ENCODE measurements around the gene ESRRB.

The ESRRB gene

DNA sequence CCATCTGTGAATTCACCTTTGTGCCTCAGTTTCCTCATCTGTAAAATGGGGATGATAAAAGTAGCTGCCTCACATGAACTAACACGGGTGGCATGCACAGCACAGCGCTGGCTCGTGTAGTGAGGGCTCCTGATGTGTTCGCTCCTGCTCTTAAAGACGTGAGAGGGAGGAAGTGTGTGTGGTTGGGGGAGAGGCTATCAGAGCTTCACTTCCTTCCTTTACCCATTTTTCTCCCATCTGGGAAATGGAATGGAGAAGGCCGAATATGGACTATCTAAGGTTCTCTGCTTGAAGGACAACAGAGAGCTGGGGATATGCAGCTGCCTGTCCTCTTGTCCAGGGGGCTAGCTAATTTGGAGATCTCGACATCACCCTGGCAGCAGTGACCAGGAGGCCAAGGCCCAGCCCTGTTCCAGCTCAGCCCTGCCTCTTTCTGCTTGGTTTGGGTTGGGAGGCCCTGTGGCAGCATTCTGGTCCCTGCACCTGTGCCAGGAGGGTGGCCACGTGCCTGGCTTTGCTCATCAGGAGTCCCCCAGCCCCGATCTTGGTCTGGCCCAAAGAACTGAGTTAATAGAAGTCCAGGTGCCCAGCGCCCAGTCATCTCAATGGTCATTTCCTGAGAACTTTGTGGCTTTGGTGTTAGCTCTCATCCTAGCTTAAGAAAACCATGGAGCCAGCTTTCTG, 44.5 kb upstream of the ESRRB start:
- Histone ChIP-seq H3K9me2 (replicated peaks; ENCODE audit: low read depth, low read length) (no peaks in the 10 kb centered on the region), H3K4me3 (ENCODE audit: low read length, poor library complexity, severe bottlenecking) (no peak overlapping the region), H3K79me2 (ENCODE audit: insufficient read depth, low read length) (no peaks in the 10 kb centered on the region), H3F3A (ENCODE audit: low read depth) (no peaks in the 10 kb centered on the region), H3K36me3 (ENCODE audit: insufficient read depth, low read length) (no peaks in the 10 kb centered on the region), H2AFZ (ENCODE audit: low read length) (no peak overlapping the region; the same call in 1 of the 2 replicates), H3K27me3 (ENCODE audit: insufficient read depth, low read length, poor library complexity, severe bottlenecking) (no peaks in the 10 kb centered on the region), H3K4me1 (ENCODE audit: insufficient read depth, low read length, poor library complexity, severe bottlenecking) (peaks cover 26% of the 10 kb centered on the region), H4K20me1 (ENCODE audit: insufficient read depth, low read length, poor library complexity, severe bottlenecking) (no peaks in the 10 kb centered on the region), H3K4me2 (ENCODE audit: low read depth, low read length, poor library complexity, severe bottlenecking) (peak overlapping the region; percentile 2), H3K9me3 (ENCODE audit: insufficient read depth, low read depth, low read length) (no peaks in the 10 kb centered on the region), H3K9ac (ENCODE audit: low read depth, low read length, poor library complexity, severe bottlenecking) (no peak overlapping the region)
- TF ChIP-seq EZH2phosphoT487 (IDR thresholded peaks at IDR 0.05; ENCODE audit: borderline replicate concordance), result no peak
- TF ChIP-seq, protein P1, sequence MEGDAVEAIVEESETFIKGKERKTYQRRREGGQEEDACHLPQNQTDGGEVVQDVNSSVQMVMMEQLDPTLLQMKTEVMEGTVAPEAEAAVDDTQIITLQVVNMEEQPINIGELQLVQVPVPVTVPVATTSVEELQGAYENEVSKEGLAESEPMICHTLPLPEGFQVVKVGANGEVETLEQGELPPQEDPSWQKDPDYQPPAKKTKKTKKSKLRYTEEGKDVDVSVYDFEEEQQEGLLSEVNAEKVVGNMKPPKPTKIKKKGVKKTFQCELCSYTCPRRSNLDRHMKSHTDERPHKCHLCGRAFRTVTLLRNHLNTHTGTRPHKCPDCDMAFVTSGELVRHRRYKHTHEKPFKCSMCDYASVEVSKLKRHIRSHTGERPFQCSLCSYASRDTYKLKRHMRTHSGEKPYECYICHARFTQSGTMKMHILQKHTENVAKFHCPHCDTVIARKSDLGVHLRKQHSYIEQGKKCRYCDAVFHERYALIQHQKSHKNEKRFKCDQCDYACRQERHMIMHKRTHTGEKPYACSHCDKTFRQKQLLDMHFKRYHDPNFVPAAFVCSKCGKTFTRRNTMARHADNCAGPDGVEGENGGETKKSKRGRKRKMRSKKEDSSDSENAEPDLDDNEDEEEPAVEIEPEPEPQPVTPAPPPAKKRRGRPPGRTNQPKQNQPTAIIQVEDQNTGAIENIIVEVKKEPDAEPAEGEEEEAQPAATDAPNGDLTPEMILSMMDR (conservative IDR thresholded peaks at IDR 0.05; ENCODE audit: low read length), result no peak

DNA sequence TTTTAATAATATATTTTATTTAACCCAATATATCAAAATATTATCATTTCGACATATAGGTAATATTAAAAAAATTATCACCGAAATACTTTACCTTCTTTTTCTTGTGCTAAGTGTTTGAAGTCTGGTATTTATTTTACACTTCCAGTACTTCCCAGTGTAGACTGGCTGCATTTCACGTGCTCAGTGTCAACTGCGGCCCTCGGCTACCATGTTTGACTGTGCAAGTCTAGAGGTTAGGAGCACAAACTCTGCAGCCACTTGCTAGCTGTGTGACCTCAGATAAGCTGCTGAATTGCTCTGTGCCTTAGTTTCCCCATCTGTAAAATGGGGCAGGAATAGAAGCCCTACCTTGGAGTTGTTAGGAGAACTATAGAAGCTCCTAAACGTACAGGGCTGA, 42.3 kb upstream of the ESRRB start:
- H3K9me3 ChIP-seq (ENCODE audit: insufficient read depth, low read depth, low read length), result no peaks in the 10 kb centered on the region
- no peak overlapping the region for H3K4me2 ChIP-seq (ENCODE audit: low read depth, low read length, poor library complexity, severe bottlenecking)
- H3K36me3 ChIP-seq (ENCODE audit: insufficient read depth, low read length), result no peaks in the 10 kb centered on the region
- H3K27me3 ChIP-seq (ENCODE audit: insufficient read depth, low read length, poor library complexity, severe bottlenecking), result no peaks in the 10 kb centered on the region
- H3K79me2 ChIP-seq (ENCODE audit: insufficient read depth, low read length), result no peaks in the 10 kb centered on the region
- no peaks in the 10 kb centered on the region for H3F3A ChIP-seq (ENCODE audit: low read depth)
- H3K4me3 ChIP-seq (ENCODE audit: low read length, poor library complexity, severe bottlenecking), result no peak overlapping the region
- no peak overlapping the region for H2AFZ ChIP-seq (ENCODE audit: low read length)
- H3K9me2 ChIP-seq (replicated peaks; ENCODE audit: low read depth, low read length), result no peaks in the 10 kb centered on the region
- no peak for TF ChIP-seq EZH2phosphoT487 (IDR thresholded peaks at IDR 0.05; ENCODE audit: borderline replicate concordance)
- TF ChIP-seq, protein P1 (conservative IDR thresholded peaks at IDR 0.05; ENCODE audit: low read length), result no peak
- peaks cover 26% of the 10 kb centered on the region for H3K4me1 ChIP-seq (ENCODE audit: insufficient read depth, low read length, poor library complexity, severe bottlenecking)
- no peak overlapping the region for H3K9ac ChIP-seq (ENCODE audit: low read depth, low read length, poor library complexity, severe bottlenecking)
- H4K20me1 ChIP-seq (ENCODE audit: insufficient read depth, low read length, poor library complexity, severe bottlenecking), result no peaks in the 10 kb centered on the region

DNA sequence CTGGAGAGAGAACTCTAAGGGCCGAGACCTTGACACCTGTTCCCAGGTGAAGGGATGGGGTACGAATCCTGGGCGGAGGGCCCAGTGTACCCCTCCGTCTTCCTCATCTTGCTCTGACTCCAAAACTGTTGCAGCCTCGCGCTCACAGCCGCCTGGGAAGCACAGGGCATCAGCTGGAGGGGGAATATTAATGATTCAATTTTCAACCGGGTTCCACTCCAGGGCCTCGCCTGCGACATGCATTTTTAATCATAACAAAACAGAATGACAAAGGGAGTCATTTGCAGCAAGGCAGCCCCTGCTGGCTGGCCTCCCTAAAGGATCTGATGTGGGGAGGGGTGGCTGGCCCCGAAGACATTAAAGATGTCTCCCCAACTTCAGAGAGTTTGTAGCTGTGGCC, 41.6 kb upstream of the ESRRB start:
- H2AFZ ChIP-seq (ENCODE audit: low read length), result no peak overlapping the region
- no peak overlapping the region for H3K4me2 ChIP-seq (ENCODE audit: low read depth, low read length, poor library complexity, severe bottlenecking)
- H3F3A ChIP-seq (ENCODE audit: low read depth), result no peaks in the 10 kb centered on the region
- no peak overlapping the region for H3K9ac ChIP-seq (ENCODE audit: low read depth, low read length, poor library complexity, severe bottlenecking)
- H4K20me1 ChIP-seq (ENCODE audit: insufficient read depth, low read length, poor library complexity, severe bottlenecking), result no peaks in the 10 kb centered on the region
- no peaks in the 10 kb centered on the region for H3K79me2 ChIP-seq (ENCODE audit: insufficient read depth, low read length)
- TF ChIP-seq, protein P1 (conservative IDR thresholded peaks at IDR 0.05; ENCODE audit: low read length), result no peak
- no peak for TF ChIP-seq EZH2phosphoT487 (IDR thresholded peaks at IDR 0.05; ENCODE audit: borderline replicate concordance)
- H3K9me2 ChIP-seq (replicated peaks; ENCODE audit: low read depth, low read length), result no peaks in the 10 kb centered on the region
- no peak overlapping the region for H3K4me3 ChIP-seq (ENCODE audit: low read length, poor library complexity, severe bottlenecking)
- H3K9me3 ChIP-seq (ENCODE audit: insufficient read depth, low read depth, low read length), result no peaks in the 10 kb centered on the region
- H3K27me3 ChIP-seq (ENCODE audit: insufficient read depth, low read length, poor library complexity, severe bottlenecking), result no peaks in the 10 kb centered on the region
- H3K36me3 ChIP-seq (ENCODE audit: insufficient read depth, low read length), result no peaks in the 10 kb centered on the region
- peaks cover 26% of the 10 kb centered on the region for H3K4me1 ChIP-seq (ENCODE audit: insufficient read depth, low read length, poor library complexity, severe bottlenecking)
